Esophagus squamous epithelium (tissue), 5 donors: Measurements from ENCODE around the gene ERCC6L2. TPM values are rescaled to one million over a fixed set of nuclear protein-coding genes. Genes with fewer than 3 reads are reported as not detected.

Source experiments
- DNase-seq: peaks from one replicate; lab custom pipeline; 2025; lab: John Stamatoyannopoulos, UW
- H3K27ac ChIP-seq, 4 donors: fragments of 200-600 bp; sonication (generic); one replicate each; pipeline ENCODE4 v1.5.1; 2016 to 2019; ENCODE audit warnings: mild to moderate bottlenecking in 1 of 4
- H3K27me3 ChIP-seq, 4 donors: fragments of 200-600 bp; sonication (generic); 1 replicate in 3 of 4; 2 replicates in 1 of 4; pipeline versions ENCODE4 v1.5.1 to v1.6.0; 2017 to 2021; ENCODE audit warnings: antibody characterized with exemption in 1 of 4
- H3K36me3 ChIP-seq, 3 donors: fragments of 200-600 bp; sonication (generic); one replicate each; pipeline ENCODE4 v1.5.1; 2016 to 2019
- H3K4me1 ChIP-seq, 3 donors: fragments of 200-600 bp; sonication (generic); one replicate each; pipeline ENCODE4 v1.5.1; 2017 to 2019
- H3K4me3 ChIP-seq, 4 donors: fragments of 200-600 bp; sonication (generic); 1 replicate in 3 of 4; 2 replicates in 1 of 4; pipeline ENCODE4 v1.5.1; 2016 to 2019; ENCODE audit warnings: mild to moderate bottlenecking in 2 of 4, moderate library complexity in 1 of 4
- H3K9me3 ChIP-seq, 3 donors: fragments of 200-600 bp; sonication (generic); one replicate each; pipeline ENCODE4 v1.5.1; 2016 to 2019
- POLR2A ChIP-seq, 4 donors: fragments of 450-650 bp; IDR thresholded peaks; one replicate each; pipeline ENCODE4 v1.6.1; 2017; ENCODE audit warnings: antibody characterized with exemption in 4 of 4, mild to moderate bottlenecking in 4 of 4, moderate library complexity in 3 of 4
- WGBS, 2 donors: methylation state at CpG; one replicate each; pipeline ENCODE4 v1.1.5; 2018; 5-methylcytosine and 5-hydroxymethylcytosine counted together
- intact Hi-C: fragments of 100-400 bp; cut with DNase I; formaldehyde crosslinking; loops from one replicate; pipeline ENCODE4 v1.15.0; 2022
- total RNA-seq, 4 donors: library from RNA; depleted of rRNA; stranded (reverse); fragments of >200 nt; gene quantifications; one replicate each; pipeline ENCODE4 v1.1.0, GENCODE V29; 2016
- TF ChIP-seq, protein P1 (sequence below), 6 experiments: fragments of 450-650 bp in 4 of 6; fragments of 200-600 bp in 2 of 6; sonication (generic) in 2 of 6; IDR thresholded peaks; one replicate each; pipeline ENCODE4 v1.5.1; 2016 to 2019; ENCODE audit warnings: antibody characterized with exemption in 6 of 6, mild to moderate bottlenecking in 4 of 6, moderate library complexity in 4 of 6
- donor health status: DM: yes; HTN: yes; CAD: no.

Gene ERCC6L2
- total RNA-seq, 4 donors from 2014 or later: 32.7 to 70.8 (median 34.0) TPM

- TF ChIP-seq POLR2A (IDR thresholded peaks at IDR 0.05): no peak
- TF ChIP-seq, protein P1, sequence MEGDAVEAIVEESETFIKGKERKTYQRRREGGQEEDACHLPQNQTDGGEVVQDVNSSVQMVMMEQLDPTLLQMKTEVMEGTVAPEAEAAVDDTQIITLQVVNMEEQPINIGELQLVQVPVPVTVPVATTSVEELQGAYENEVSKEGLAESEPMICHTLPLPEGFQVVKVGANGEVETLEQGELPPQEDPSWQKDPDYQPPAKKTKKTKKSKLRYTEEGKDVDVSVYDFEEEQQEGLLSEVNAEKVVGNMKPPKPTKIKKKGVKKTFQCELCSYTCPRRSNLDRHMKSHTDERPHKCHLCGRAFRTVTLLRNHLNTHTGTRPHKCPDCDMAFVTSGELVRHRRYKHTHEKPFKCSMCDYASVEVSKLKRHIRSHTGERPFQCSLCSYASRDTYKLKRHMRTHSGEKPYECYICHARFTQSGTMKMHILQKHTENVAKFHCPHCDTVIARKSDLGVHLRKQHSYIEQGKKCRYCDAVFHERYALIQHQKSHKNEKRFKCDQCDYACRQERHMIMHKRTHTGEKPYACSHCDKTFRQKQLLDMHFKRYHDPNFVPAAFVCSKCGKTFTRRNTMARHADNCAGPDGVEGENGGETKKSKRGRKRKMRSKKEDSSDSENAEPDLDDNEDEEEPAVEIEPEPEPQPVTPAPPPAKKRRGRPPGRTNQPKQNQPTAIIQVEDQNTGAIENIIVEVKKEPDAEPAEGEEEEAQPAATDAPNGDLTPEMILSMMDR (IDR thresholded peaks at IDR 0.05): no peak
- no peaks in the 10 kb centered on the region for H3K27me3 ChIP-seq
- no peaks in the 10 kb centered on the region for H3K9me3 ChIP-seq
- intact Hi-C loops: no loop called here
- peaks cover 0 to 7% (median 0%) of the 10 kb centered on the region in 3 donors for H3K36me3 ChIP-seq
- 36 to 61% methylated on average over 3 of the region's 3 CpGs for WGBS, 2 donors
- no peak for DNase-seq
- H3K4me1 ChIP-seq: peaks cover 0 to 24% (median 0%) of the 10 kb centered on the region in 3 donors
- no peak overlapping the region for H3K4me3 ChIP-seq
- no peak overlapping the region for H3K27ac ChIP-seq
These were observed 26.0 kb downstream of the ERCC6L2 start for GRCh38 chr9:95901506-95901905.

DNA sequence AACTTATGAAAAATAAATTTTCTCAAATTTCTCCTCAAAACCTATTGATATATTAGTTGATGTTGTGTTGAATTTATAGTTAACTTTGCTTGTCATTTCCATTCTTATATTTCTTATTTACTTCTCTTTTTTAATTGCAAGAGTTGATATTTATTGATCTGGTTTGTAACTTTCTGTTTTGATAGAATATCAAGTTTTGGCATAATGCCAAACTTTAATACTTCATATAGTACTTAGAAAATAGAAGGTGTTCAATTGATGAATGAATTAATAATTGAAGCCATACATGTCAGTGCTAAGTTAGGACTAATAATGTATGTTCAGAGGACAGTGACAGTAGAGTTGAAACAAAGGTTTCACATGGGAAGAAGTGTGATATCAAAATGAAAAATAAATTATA lies 27.9 kb downstream of the ERCC6L2 start:
- peaks cover 0 to 24% (median 0%) of the 10 kb centered on the region in 3 donors for H3K4me1 ChIP-seq
- no peaks in the 10 kb centered on the region for H3K9me3 ChIP-seq
- H3K27ac ChIP-seq: no peak overlapping the region
- TF ChIP-seq POLR2A (IDR thresholded peaks at IDR 0.05): no peak
- TF ChIP-seq, protein P1 (IDR thresholded peaks at IDR 0.05): no peak
- intact Hi-C loops: no loop called here
- H3K27me3 ChIP-seq: no peaks in the 10 kb centered on the region
- H3K36me3 ChIP-seq: peaks cover 0 to 14% (median 0%) of the 10 kb centered on the region in 3 donors
- H3K4me3 ChIP-seq: no peak overlapping the region
- no peak for DNase-seq

DNA sequence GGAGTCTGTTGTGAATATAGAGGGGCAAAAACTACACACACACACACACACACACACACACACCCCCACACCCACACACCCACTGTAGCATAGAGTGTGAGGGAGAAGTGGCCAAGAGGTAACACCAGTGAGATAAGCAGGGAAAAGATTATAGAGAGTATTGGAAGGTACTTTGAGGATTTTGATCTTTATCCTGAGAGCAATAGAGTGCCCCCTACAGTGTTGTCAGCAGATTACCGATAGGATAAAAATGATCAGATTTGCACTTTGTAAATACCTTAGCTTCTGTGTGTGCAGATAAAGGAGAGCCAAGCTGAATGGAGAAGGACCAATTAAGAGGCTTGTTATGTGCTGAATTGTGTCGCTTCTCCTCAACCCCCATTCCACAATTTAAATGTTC lies 32.3 kb downstream of the ERCC6L2 start:
- H3K27ac ChIP-seq: no peak overlapping the region
- no peak for DNase-seq
- no peak overlapping the region for H3K4me3 ChIP-seq
- 90% methylated on average over 2 of the region's 2 CpGs for WGBS, 2 donors
- no peaks in the 10 kb centered on the region for H3K4me1 ChIP-seq
- H3K36me3 ChIP-seq: peaks cover 0 to 18% (median 0%) of the 10 kb centered on the region in 3 donors
- intact Hi-C loops: no loop called here
- H3K27me3 ChIP-seq: no peaks in the 10 kb centered on the region
- TF ChIP-seq, protein P1 (IDR thresholded peaks at IDR 0.05): peak in 1 of 6 experiments; percentile 12
- no peak for TF ChIP-seq POLR2A (IDR thresholded peaks at IDR 0.05)
- no peaks in the 10 kb centered on the region for H3K9me3 ChIP-seq

DNA sequence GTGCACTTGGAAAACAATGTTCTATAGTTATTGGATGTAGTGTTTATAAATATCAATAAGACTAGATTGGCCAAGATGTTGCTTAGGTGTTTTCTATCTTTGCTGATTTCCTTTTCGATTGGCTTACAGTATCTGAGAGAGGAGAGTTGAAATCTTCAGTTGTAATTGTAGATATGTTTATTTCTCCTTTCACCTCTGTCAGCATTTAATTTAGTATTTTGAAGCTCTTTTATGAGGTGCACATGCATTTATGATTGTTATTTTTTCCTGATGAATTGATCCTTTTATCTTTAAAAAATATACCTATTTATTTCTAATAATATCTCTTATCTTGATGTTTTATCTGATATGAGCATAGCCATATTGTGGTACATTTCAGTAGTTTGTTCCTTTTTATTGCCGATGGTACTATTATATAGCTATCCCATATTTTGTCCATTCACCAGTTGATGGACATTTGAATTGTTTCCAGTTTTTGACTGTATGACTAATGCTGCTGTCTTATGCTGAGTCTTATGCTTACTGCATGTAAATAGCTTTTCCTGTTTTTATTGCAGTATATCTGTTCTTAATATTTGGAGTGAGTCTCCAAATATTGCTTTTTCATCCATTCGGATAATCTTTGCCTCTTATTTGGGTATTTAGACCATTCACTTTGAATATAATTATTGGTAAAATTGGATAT lies 34.7 kb downstream of the ERCC6L2 start:
- H3K4me3 ChIP-seq: no peak overlapping the region
- no peak overlapping the region for H3K27ac ChIP-seq
- 87 to 90% methylated on average over 3 of the region's 3 CpGs for WGBS, 2 donors
- no peaks in the 10 kb centered on the region for H3K27me3 ChIP-seq
- H3K4me1 ChIP-seq: no peaks in the 10 kb centered on the region
- no peak for DNase-seq
- H3K36me3 ChIP-seq: peaks cover 0 to 22% (median 0%) of the 10 kb centered on the region in 3 donors
- TF ChIP-seq POLR2A (IDR thresholded peaks at IDR 0.05): no peak
- TF ChIP-seq, protein P1 (IDR thresholded peaks at IDR 0.05): no peak
- intact Hi-C loops: no loop called here
- no peaks in the 10 kb centered on the region for H3K9me3 ChIP-seq

- TF ChIP-seq, protein P1 (IDR thresholded peaks at IDR 0.05): no peak
- H3K4me1 ChIP-seq: no peaks in the 10 kb centered on the region
- no peaks in the 10 kb centered on the region for H3K27me3 ChIP-seq
- no peak for DNase-seq
- intact Hi-C loops: no loop called here
- H3K4me3 ChIP-seq: no peak overlapping the region
- 91 to 100% methylated on average over 3 of the region's 3 CpGs for WGBS, 2 donors
- H3K27ac ChIP-seq: no peak overlapping the region
- no peaks in the 10 kb centered on the region for H3K9me3 ChIP-seq
- H3K36me3 ChIP-seq: peaks cover 0 to 29% (median 0%) of the 10 kb centered on the region in 3 donors
These were observed 35.4 kb downstream of the ERCC6L2 start for GRCh38 chr9:95910770-95911340.
